UCSD-AML1 (cell line): Measurements from ENCODE around the gene GALK2.
A peak's percentile ranks its signal among the peaks of the same experiment; 100 is the strongest.

Experiments used
- DNase-seq: peaks from one replicate; lab custom pipeline; 2025; ENCODE audit not compliant: unreplicated experiment; lab: John Stamatoyannopoulos, UW

GALK2 gene

DNA sequence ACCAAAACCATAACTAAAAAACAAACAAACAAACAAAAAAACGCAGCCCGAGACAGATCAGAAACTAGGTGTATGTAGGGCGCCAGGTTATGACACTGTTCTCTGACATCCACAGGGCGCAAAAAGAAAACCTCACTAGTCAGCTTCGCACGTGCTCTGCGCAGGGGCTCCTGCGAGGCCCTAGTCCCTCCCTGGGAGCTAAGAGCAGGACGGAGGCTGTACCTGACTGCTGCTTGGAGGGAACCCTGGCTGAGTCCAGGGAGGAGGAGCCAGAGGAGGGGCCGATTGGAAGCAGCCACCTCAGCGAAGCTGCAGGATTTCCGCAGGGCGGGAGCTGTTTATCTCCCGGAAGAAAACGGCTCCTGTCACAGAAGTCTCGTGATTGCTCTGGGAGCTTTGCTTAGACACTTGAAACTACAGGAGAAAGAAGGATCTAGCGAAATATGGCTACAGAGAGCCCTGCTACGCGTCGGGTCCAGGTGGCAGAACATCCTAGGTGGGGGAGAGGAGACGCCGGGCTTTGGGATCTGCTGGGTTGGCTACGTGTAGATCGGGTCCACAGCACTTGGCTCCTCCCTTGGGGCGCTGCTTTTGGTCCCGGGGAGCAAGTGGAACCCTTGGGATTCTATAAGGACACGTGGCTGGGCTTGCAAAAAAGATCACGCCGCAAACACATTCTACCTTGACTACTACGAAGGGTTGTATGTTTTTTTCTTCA lies at the start of gene GALK2:
GALK2 (plus strand) TSS at position 368 of the 718 bp plus-strand sequence; CDS start at position 444, 76 bp downstream.
- DNase-seq, result peak; percentile 83

DNA sequence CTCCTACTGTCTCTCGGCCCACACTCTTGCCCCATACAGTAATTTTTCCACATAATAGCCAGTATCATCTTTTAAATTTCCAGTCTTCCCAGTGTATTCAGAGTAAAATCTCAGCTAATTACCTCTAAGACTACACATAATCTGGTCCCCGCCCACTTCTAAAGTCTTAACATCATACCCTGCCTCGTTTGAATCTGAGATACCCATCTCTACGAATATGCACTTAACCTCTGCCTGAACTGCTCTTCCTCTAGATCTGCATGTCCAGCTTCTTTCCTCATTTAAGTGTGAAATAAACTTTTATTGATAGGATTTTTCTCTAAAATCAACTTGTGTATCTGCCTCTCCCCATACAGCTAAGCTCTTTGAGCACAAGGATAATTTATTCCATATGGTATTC lies 49.2 kb upstream of the GALK2 start:
- no peak for DNase-seq

DNA sequence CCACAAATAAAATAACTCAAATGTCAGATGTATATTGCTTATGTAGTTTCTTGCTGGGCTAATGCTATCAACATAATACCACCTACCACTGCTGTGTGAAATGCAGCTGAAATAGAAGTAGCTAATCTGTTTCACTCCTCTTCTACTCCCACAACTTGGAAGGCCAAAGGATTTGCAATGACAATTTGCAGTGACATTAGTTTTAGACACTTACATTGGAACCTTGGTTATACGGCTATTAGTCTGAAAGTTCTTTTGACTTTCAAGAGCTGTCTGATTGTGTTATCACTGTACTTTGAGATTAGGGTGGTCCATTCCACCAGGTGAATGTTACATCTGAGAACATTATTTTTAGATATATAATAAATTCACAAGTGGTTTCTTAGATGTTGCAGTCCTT lies 48.1 kb upstream of the GALK2 start:
- no peak for DNase-seq

DNA sequence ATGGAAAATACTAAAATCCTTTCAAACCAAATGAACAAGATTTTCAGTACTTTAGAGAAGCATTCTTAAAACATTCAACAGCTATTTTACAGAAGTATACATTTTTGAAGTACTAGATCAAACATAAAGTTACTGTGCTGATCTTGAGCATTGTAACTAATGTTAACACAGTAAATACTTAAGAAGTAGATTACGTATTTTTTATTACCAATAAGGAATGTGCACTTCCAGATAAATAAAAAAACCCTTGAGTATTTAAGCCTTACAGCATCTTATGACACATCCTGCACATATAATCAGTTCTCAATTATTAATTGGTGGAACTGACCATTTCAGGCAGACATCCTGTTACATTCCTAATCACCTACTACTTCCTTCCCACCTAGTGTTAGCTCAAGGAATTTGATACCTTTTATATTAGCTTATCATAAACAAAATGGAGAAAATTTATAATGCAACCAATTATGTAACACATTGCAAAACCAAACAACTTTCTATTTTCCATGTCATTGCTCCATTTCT lies 47.4 kb upstream of the GALK2 start:
- no peak for DNase-seq

DNA sequence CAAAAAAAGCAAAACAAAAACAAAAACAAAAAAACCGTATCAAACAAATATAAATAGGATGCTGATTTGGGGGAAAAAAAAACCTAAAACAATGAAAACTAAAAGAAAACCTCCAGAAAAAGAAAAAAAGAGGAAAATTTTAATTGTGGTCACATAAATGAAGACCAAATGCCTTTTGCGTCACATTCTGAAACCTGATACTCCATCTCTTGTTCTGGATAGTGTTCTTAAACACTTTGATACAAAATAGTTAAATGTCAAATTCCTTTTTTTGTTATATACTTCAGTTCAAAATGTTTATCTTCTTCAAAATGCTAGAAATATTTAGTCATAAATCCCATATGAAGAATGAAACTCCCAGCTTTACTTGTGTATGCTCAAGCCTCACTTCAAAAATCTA lies 45.7 kb upstream of the GALK2 start:
- DNase-seq, result no peak

DNA sequence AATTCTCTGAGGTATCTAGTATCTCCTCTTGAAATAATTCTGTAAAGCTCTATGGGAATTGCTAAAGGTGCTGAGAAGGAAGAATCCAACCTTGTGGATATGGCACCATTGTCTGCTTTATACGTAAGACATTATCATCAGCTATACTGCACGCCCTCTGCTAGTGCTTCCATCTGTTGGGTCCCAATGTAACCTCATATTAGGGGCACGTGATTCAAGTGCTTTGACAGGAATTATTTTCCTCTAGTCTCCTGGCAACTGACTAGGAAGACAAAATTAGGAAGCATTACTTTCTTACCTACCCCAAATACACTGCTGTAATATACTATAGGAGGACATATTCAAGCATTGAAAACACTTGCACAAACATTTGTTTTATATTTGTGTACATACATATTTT lies 38.6 kb upstream of the GALK2 start:
- no peak for DNase-seq

DNA sequence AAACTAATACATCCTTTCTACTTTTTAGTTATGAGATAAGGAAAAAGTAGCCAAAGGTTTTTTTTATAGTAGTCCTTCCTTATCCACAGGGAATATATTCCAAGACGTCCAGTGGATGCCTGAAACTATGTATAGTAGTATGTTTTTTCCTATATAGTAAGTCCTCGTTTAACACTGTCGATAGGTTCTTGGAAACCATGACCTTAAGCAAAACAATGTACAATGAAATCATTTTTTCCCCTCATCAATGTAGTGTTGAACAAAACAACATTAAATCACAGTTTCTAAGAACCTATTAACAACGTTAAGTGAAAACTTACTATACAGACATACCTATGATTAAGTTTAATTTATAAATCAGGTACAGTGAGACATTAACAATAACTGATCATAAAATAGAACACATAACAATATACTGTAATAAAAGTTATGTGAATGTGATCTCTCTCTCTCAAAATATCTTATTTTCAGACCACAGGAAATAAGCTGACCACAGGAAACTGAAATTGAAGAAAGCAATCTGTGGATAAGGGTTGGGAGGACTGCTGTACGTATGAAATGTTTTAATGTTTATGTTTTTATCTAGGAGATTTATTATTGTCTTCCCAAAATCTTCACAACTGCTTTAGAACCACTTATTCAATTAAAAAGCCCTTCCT lies 35.2 kb upstream of the GALK2 start:
- no peak for DNase-seq

DNA sequence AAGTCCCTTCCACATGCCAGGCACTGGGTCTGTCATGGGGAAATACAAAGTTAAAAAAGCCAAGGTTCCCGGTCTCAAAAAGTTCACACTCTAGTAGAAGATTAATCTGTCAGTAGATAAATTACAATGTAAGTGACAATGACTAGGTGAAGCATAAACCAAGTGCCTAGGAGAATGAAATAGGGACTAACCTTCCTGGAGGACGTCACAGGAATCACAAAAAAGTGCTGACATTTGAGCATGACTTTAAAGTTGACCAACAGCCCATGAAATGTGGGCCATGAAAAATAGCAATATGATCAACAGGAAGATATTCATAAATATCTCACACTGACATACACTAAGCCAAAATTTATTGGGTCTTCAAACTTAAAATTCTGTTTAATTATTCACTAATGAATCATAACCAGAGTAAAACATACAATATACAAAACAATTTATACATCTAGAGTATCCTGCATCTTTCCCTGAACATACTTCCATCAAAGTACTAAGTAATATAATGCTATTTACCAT lies 34.6 kb upstream of the GALK2 start:
- DNase-seq, result no peak

DNA sequence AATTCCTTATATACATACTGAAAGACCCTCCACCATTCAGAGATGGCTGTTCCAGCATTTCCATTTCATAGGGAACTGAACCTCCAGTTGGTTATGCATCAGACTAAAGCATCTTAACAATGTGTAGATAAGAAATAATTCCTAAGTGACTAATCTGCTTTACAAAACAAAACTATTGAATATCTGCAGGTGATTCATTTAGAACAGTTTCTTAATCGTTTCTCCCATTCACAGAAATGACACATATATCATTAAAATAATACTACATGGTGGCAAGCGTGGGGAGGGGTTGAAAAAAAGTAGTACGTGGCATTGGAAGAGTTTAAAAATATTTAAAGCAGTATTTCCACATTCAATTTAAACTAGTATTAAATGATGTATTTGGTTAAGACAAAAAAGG lies 34.1 kb upstream of the GALK2 start:
- no peak for DNase-seq

DNA sequence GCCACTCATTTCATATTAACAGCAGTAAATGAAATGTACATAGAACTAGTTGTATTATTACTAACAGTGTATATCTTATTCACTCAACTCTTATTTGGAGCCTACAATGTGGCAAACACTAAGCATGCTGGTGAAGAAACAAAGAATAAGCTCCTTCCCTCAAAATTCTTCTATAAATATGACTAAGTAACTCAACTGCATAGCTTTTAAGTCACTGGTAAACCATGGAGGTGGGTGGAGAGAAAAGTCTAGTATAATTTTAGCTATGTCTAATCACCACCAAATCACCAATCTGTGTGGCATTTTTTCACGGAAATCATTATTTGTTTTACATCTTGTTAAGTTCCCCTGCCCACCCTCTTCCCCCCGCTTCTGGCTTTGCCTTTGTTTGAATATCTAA lies 32.2 kb upstream of the GALK2 start:
- DNase-seq, result no peak

DNA sequence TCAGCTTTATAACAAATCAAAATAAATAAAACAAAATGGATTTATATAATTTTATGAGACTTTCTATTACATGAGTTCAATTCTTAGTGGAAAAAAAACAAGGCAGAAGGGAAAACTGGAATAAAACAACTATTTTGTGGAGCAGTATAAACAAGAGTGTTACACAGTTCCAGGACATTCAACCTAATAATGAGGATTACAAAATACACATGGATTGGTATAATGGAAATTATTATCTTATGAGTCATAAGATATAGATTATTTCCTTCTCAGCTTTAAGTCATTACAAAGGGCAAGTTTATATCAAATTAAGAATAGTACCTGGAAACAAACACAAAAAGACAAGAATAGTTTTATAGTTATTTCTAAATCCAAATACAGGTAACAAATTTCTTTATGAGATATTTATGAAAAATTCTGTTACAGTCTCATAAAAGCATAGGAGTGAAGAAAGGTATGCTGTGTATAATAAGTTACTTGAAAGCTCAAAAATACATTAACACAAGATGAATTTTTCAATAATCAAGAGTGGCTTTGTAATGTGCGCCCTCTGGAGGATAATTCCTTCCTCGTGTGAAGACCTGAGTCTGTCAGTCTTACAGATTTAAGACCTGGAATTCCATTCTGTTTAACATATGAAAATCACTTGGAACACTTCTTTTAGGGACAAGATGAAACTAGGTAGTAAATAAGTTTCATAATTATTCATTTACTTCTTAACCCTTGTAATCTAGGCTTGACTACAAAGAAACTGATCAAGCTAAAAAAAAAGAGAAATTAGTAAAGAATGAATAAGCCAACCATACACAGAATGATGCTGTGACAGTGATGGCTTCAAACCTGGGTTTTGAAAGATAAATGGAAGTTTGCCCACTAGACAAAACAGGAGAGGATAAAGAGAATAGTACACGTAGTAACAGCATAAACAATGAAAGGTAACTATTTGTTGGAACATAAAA lies 24.1 kb upstream of the GALK2 start:
- no peak for DNase-seq

DNA sequence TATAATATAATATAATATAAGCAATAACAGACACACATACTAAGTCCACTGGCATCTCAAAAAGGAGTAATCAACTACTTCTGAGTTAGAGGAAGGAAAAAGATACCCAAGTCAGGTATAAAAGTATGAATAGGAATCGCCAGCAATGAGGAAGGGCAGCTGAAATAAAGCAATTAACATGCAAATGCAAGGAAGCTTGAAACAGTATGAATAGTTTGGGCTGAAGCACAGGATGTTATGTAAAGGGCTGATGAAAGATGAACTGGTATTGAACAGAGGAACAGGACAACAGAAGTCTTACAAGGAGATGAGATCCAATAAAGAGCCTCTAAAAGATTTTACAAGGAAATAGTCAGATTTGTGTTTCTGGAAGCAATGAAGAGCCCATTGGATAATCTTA lies 21.7 kb upstream of the GALK2 start:
- DNase-seq, result no peak

DNA sequence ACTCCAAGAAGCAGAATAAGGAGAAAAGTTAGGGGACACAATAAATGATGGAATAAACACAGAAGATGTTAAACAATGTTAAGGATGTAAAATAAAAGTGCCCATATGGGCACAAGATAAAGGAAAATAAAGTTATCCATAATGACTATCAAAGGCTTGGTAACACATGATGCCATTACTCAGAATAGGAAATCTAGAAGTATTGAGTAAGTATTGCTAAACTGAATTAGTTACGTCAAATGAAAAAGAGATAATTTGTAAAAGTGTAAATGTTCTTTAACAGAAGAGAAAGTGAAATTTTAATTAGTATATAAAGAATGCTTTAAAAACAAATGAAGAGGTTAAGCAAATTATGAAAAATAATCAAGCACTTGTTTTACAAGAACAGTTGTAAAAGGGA lies 21.3 kb upstream of the GALK2 start:
- DNase-seq, result no peak

DNA sequence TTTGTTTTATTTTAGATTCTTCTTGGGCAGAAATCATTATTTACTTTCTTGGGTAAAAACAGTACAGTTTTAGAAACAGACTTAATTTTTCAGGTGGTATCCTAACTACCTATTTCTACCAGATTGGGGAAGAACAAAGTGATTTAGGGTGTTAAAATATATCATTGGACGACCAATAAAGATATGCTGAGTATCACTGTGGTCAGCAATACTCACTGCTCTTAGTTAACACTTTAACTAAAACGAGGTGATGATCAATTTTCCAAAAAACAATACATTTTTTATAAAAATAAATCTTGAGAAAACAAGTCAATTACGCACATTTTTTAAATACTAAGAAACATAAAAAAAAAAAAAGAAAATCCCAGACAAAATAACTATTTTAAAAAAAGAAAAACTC lies 18.2 kb upstream of the GALK2 start:
- no peak for DNase-seq

DNA sequence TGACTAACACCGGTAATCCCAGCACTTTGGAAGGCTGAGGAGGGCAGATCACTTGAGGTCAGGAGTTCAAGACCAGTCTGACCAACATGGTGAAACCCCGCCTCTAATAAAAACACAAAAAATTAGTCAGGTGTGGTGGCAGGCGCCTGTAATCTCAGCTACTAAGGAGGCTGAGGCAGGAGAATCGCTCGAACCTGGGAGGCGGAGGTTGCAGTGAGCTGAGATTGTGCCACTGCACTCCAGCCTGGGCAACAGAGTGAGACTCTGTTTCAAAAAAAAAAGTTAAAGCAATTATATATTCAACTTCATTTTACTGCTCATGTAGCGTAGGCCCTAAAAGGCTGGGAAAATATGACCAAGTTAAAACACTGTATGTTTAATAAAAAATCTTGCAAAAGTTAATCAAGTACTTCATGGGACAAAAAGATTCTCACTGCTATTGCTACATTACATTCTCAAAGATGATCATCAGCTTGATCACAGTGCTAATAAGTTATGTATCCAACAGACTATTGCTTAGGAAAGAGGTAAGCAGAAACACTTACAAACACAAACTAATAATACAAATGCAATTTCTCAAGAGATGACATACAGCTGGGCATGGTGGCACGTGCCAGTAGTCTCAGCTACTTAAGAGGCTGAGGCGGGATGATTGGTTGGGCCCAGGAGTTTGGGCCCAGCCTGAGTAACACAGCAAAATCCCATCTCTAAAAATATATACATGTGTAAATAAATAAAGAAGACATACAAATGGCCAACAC lies 17.3 kb upstream of the GALK2 start:
- no peak for DNase-seq

DNA sequence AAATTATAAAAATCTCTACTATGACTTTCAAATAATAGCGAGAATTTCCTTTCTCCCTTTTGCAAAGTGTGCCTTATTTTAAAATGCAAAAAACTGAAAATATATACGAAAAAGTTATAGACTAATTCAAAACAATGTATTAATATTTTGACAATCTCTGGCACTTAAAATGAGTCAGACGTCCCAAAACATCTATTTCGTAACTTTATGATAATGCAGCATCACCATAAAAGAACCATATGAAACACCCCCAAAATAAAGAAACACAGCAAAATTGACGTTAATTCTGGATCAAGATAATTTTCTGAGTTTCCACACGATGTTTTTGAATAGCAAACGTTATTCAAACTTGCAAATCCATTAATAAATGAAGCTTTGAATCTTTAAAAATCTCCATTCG lies 15.7 kb upstream of the GALK2 start:
- DNase-seq, result no peak

DNA sequence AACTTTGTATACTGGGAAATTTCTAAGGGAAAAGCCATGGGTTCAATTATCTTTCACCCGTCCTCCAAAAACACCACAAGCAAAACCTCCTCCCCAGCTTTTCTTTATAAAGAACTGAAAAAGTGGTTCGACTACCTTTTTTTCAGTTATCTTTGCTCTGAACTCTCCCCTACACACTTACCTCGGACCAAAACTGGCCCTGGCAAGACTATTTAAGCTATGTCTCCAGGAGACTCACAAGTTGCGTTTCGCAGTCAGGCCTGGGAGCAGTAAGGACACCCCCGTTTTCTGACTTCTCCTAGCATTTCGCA lies 15.3 kb upstream of the GALK2 start:
- DNase-seq, result no peak

DNA sequence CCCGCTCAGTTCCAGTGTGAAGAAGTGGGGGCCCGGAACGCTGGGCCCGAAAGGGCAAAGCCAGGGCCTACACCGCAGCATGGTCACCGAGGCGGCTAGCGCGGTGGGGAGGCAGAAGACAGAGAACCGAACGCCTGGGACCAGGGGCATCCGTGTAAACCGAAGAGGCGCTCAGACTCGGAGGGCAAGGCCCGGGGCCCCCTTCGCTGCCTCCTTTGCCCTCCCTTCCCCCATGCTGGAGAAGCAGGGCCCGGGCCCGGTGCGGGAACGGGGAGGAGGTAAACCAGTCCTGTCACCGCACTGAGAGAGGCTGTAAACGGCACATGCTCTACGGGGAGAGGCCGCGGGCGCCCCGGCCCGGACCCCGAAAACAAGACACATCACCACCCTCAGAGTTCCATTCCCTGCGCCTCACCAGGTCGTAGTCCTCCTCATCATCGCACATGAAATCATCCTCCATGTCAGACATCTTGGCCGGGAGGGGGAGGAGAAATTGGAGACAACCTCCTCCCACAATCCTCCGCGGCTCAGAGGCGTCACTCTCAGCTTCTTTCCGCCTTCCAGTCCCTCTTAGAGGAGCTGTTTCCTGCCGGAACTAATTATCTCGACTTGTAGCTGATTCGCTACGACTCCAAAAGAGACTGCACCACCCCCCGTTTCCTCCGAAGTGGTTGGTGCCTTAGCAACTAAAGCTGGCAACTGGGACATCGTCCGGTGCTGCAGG lies 14.8 kb upstream of the GALK2 start, which contains the start of gene COPS2:
COPS2 (minus strand) TSS at position 490 of the 724 bp plus-strand sequence; CDS start at position 469, 21 bp downstream.
- peak; percentile 95 for DNase-seq

DNA sequence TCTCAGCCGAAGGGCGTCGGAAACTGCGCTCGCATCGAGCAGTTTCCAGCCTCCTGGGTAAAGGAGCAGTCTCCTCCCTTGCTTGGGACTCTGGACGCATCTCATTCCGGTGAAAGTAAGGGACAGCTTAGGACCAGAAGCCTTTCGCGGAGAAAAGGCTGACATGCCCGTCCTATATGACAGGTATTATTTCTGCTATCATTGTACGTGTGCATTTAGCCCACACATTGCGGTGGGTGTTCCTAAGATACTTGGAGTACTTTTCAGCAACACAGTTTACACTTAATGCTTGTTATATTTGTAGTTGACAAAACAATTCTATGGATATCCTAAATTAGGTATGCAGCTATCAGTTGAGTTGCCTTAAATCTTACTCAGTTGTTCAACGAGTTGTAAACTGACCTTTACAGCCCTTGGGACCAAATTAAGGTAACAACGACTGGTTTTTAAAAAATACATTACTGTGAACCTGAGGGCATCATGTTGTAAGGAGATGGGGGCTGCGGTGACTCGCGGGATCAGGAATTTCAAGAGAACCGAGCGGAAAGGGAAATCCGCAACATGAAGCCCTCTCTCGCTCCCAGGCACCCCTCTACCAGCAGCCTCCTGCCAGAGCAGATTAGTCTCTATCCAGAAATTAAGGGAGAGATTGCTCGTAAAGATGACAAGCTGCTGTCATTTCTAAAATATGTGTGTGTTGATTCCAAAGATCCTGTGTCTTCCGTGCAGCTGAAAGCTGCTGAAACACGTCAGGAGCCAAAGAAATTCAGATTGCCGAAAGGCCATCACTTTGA lies 14.0 kb upstream of the GALK2 start:
- DNase-seq, result peak; percentile 30
